Measurements from ENCODE around the gene LRP8. TPM values are rescaled to one million over a fixed set of nuclear protein-coding genes. Genes with fewer than 3 reads are reported as not detected.

LRP8 gene
- total and polyA plus RNA-seq, 2 of the 13 experiments (the other 11 are each of a cell fraction or from before 2014, with no cell fraction given): 17.3 to 17.4 TPM

DNA sequence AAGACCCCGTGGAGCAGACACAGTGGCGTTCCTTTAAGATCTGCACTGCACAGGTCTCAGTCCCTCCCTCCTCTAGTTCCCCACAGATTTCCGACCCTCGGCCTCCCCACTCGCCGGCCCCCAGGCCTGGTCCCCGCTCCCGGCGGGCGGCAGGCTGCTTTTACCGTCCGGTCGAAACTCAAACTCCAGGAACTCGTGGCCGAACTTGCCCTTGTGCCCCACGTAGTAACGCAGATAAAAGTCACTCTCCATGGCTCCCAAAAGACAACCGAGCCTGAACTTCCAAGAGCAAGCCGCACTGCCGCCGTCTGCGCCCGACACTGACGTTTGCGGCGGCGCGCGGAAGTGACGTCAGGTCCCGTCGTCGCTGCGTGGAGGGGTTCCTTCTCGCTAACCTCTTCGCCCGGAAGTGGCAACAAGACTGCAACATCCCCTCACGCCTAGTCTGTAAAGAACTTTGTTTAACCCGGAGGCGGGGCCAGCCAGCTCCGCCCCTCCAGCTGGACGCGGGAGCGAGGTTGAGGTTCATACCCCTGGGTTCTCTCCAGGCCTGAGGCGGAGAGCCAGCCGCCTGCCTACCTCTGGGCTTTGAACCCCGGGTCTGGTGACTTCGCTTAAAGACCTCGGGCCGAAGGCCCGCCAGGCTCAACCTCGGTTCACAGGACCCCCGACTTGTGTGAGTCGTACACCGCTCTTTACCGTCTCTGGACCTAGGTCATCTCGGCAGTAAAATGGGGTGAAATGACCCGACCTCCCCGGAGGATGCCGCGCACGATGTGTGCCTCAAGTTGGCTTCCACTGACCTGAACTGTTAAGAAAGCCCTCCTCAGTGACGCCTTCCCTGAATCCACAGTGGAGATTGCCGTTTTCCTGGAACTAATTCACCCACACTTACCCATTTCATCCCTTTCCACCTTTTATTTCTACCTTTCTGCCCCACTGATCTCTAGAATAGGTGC, 89.4 kb downstream of the LRP8 start, which contains the start of gene MAGOH (continued):
- TF ChIP-seq, protein P1, sequence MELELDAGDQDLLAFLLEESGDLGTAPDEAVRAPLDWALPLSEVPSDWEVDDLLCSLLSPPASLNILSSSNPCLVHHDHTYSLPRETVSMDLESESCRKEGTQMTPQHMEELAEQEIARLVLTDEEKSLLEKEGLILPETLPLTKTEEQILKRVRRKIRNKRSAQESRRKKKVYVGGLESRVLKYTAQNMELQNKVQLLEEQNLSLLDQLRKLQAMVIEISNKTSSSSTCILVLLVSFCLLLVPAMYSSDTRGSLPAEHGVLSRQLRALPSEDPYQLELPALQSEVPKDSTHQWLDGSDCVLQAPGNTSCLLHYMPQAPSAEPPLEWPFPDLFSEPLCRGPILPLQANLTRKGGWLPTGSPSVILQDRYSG (CRISPR knock-in tag; IDR thresholded peaks at IDR 0.05): no peak
- TF ChIP-seq ZNF160 (CRISPR knock-in tag; IDR thresholded peaks at IDR 0.05): no peak
- TF ChIP-seq GTF3A (CRISPR knock-in tag; conservative IDR thresholded peaks at IDR 0.05): peak; percentile 64; the same call in 1 of the 2 replicates

DNA sequence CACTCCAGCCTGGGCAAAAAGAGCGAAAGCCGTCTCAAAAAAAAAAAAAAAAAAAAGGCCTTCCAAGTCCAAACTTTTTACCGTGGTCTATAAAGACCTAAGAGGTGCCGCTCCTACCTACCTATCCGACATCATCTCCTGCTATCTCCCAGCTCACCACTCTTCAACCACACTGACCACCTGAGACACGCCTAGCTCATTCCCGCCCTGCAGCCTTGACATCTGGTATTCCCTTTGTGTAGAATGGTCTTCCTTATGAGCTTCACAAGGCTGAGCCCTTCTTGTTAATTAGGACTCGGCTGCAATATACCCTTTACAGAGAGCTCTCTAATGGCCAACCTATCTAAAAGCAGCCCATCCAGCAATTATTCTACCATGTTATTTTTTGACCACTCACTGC, 90.2 kb downstream of the LRP8 start:
- CTCF ChIA-PET (ENCODE audit: low intra/inter-chr PET ratio, low total read pairs): no interaction called here
- TF ChIP-seq SRSF1 (optimal IDR thresholded peaks at IDR 0.05; ENCODE audit: low read depth, low read length) (no peak), ZNF720 (CRISPR knock-in tag; IDR thresholded peaks at IDR 0.05) (no peak), REL (CRISPR knock-in tag; conservative IDR thresholded peaks at IDR 0.05) (0 out of 2 replicates have a peak, but pooled peaks have one; percentile 16)
- WGBS (ENCODE audit: low lambda C conversion rate): 29% methylated on average over 8 of the region's 8 CpGs
- Histone ChIP-seq H3K9me3 (ENCODE audit: low read length) (no peaks in the 10 kb centered on the region), H3K9ac (ENCODE audit: insufficient read depth, low read depth, low read length) (peak overlapping the region; percentile 95), H3K4me2 (ENCODE audit: low read depth, low read length) (peak overlapping the region; percentile 97), H2AFZ (ENCODE audit: low read length) (no peak overlapping the region), H3K79me2 (ENCODE audit: insufficient read depth, low read length) (peaks cover 30% of the 10 kb centered on the region), H3K4me3 (replicated peaks in 1 of 3; ENCODE audit: insufficient read depth in 1 of 3, low read depth in 2 of 3, low read length in 3 of 3) (peak overlapping the region; percentile 87 to 98 (median 95)), H3K27me3 (ENCODE audit: control insufficient read depth in 1 of 2, insufficient read depth in 2 of 2, low read length in 2 of 2) (peaks cover 0 to 3% of the 10 kb centered on the region in 2 experiments; a peak in 1 of 5 replicates), H3K27ac (ENCODE audit: extremely low read length, insufficient read depth, low read length) (peak overlapping the region; percentile 68), H3K36me3 (replicated peaks in 1 of 2; ENCODE audit: control insufficient read depth in 1 of 2, insufficient read depth in 2 of 2, low read length in 2 of 2) (peaks cover 9 to 31% of the 10 kb centered on the region in 2 experiments), H3K4me1 (ENCODE audit: insufficient read depth, low read length) (peaks cover 31% of the 10 kb centered on the region), H4K20me1 (ENCODE audit: insufficient read depth, low read length) (no peaks in the 10 kb centered on the region)
- DNase-seq (ENCODE audit: low spot score) (no peak), ATAC-seq (no peak), FAIRE-seq (no peak)
- in situ Hi-C loops (cut with HindIII; ENCODE audit: extremely low pct_ligation_motif_present, low pct_unique_long_range_greater_than_20kb): no loop called here
- BruUV-seq (replicated peaks): no TSS peak
- intact Hi-C loops (cut with micrococcal nuclease; ENCODE audit: unreplicated experiment): loop anchor here (1.0 kb wide), 1 partner anchor 17 kb away; the partner anchor contains the start of gene CZIB
- POLR2A ChIA-PET: no interaction called here
